CD4-positive, alpha-beta T cell (primary cell): ENCODE measurements around the gene KCTD7. TPM values are rescaled to one million over a fixed set of nuclear protein-coding genes. Genes with fewer than 3 reads are reported as not detected.
"Not testable (repeated sequence)": the region's sequence is repeated elsewhere in the genome, so short reads cannot be mapped to it uniquely, and the experiment has no call there.

ENCODE experiments used
- ATAC-seq: fragments of 200-7000 bp; cut with Tn5 transposase; one replicate; pipeline ENCODE4 v1.10.0; 2022; ENCODE audit warnings: mild to moderate bottlenecking; ENCODE audit not compliant: poor library complexity
- CTCF ChIA-PET: fragments of 350-600 bp; sonication (Branson Sonifier 250); formaldehyde crosslinking; loops from one replicate; lab custom pipeline; 2021; ENCODE audit warnings: antibody characterized with exemption, inconsistent platforms; lab: Charles Lee
- POLR2A ChIA-PET: fragments of 350-600 bp; sonication (Branson Sonifier 250); formaldehyde crosslinking; loops from one replicate; lab custom pipeline; 2021; ENCODE audit warnings: antibody characterized with exemption, inconsistent platforms; lab: Charles Lee
- DNase-seq, 14 experiments: peaks; one replicate each; pipeline ENCODE4 v3.0.0-alpha.2; 2013 to 2020; ENCODE audit warnings: mixed read lengths in 2 of 14
- H3K27ac ChIP-seq, 2 donors: one replicate each; pipeline versions ENCODE4 v1.5.1 to v1.7.0; 2013; ENCODE audit warnings: low read length in 2 of 2, low read depth in 1 of 2, mild to moderate bottlenecking in 1 of 2
- H3K27me3 ChIP-seq, 2 experiments: 1 replicate in 1 of 2; 2 replicates in 1 of 2; pipeline versions ENCODE4 v1.6.1 to v1.7.0; 2013; ENCODE audit warnings: low read length in 2 of 2, control low read depth in 1 of 2, mild to moderate bottlenecking in 1 of 2, moderate library complexity in 1 of 2; ENCODE audit not compliant: insufficient read depth in 2 of 2, control insufficient read depth in 1 of 2
- H3K36me3 ChIP-seq: one replicate; pipeline ENCODE4 v1.6.1; 2013; ENCODE audit warnings: low read length, control low read depth; ENCODE audit not compliant: insufficient read depth
- H3K4me1 ChIP-seq: one replicate; pipeline ENCODE4 v1.6.1; 2013; ENCODE audit warnings: low read length, control low read depth; ENCODE audit not compliant: insufficient read depth
- H3K4me3 ChIP-seq: one replicate; pipeline ENCODE4 v1.5.1; 2013; ENCODE audit warnings: mild to moderate bottlenecking, low read length, moderate library complexity
- H3K9me3 ChIP-seq, 2 experiments: 1 replicate in 1 of 2; 2 replicates in 1 of 2; pipeline versions ENCODE4 v1.6.1 to v1.7.0; 2013; ENCODE audit warnings: low read length in 2 of 2, mild to moderate bottlenecking in 2 of 2, control low read depth in 1 of 2, moderate library complexity in 1 of 2; ENCODE audit not compliant: control insufficient read depth in 1 of 2, insufficient read depth in 1 of 2
- H3K27ac Mint-ChIP-seq: one replicate; pipeline ENCODE4 v1.8.0; 2020; ENCODE audit warnings: mixed read lengths
- H3K27me3 Mint-ChIP-seq: one replicate; pipeline ENCODE4 v1.8.0; 2021; ENCODE audit warnings: mixed read lengths
- H3K36me3 Mint-ChIP-seq: one replicate; pipeline ENCODE4 v1.8.0; 2021; ENCODE audit warnings: low read depth, mixed read lengths
- H3K4me1 Mint-ChIP-seq: one replicate; pipeline ENCODE4 v1.8.0; 2021; ENCODE audit warnings: low read depth, mixed read lengths
- H3K4me3 Mint-ChIP-seq: one replicate; pipeline ENCODE4 v1.8.0; 2020; ENCODE audit warnings: mild to moderate bottlenecking, mixed read lengths
- H3K9me3 Mint-ChIP-seq: one replicate; pipeline ENCODE4 v1.8.0; 2020; ENCODE audit warnings: mixed read lengths
- intact Hi-C, 2 experiments: fragments of 100-400 bp; cut with DNase I in 1 of 2; cut with micrococcal nuclease in 1 of 2; formaldehyde crosslinking; loops; one replicate each; pipeline versions ENCODE4 v1.15.1 to v1.9.0; 2023 to 2025; cut with DNase I, micrococcal nuclease
- total RNA-seq, 174 experiments: library from RNA in 2 of 174; stranded (reverse) in 2 of 174; gene quantifications; one replicate each; pipeline ENCODE4 v1.2.3 and lab custom pipeline; 2021 to 2026
- TF ChIP-seq, protein P1 (sequence below): fragments of 200-600 bp; IDR thresholded peaks from one replicate; pipeline ENCODE4 v1.8.0; 2022; ENCODE audit warnings: antibody characterized with exemption, mild to moderate bottlenecking

Gene KCTD7
- total RNA-seq, 2 experiments from 2014 or later: 15.2 TPM

- H3K9me3 Mint-ChIP-seq, H3K9me3 ChIP-seq, H3K36me3 ChIP-seq, ATAC-seq, CTCF ChIA-PET, H3K27me3 ChIP-seq, H3K27me3 Mint-ChIP-seq: not testable (repeated sequence)
- Histone ChIP-seq H3K4me1 (peaks cover 43% of the 10 kb centered on the region), H3K27ac (peak overlapping the region; percentile 60 to 80), H3K4me3 (peak overlapping the region; percentile 97)
- intact Hi-C loops: loop anchor here in 1 of 2 experiments (1.0 to 5.0 kb wide), 4 partner anchors 63 to 251 kb away; no protein-coding TSS in a partner anchor
- POLR2A ChIA-PET: interaction anchor here (0.6 to 2.3 kb wide), 3 partner anchors 38 to 253 kb away, joined by 3 to 6 read pairs (median 4); partner anchors contain the start of gene KCTD7
- H3K36me3 Mint-ChIP-seq: peaks cover 23% of the 10 kb centered on the region
- peaks cover 53% of the 10 kb centered on the region for H3K4me1 Mint-ChIP-seq
- H3K4me3 Mint-ChIP-seq: peak overlapping the region; percentile 99
- H3K27ac Mint-ChIP-seq: peak overlapping the region; percentile 99
- DNase-seq: peak in 4 of 14 experiments; percentile 4 to 48 (median 20)
These were observed 37.5 kb upstream of the KCTD7 start for GRCh38 chr7:66591058-66591798.

GRCh38 chr7:66591799-66592596 lies 36.7 kb upstream of the KCTD7 start:
- ATAC-seq (peak; percentile 98), DNase-seq (peak; percentile 76 to 96 (median 88))
- Mint-ChIP-seq H3K36me3 (peaks cover 16% of the 10 kb centered on the region), H3K4me1 (peaks cover 47% of the 10 kb centered on the region), H3K27ac (peak overlapping the region; percentile 99), H3K4me3 (peak overlapping the region; percentile 99), H3K9me3 (no peaks in the 10 kb centered on the region), H3K27me3 (no peaks in the 10 kb centered on the region)
- CTCF ChIA-PET: interaction anchor here (0.9 to 1.2 kb wide), 2 partner anchors 36 to 149 kb away, joined by 3 read pairs; partner anchors contain the start of genes KCTD7 and RABGEF1
- Histone ChIP-seq H3K4me3 (peak overlapping the region; percentile 97), H3K9me3 (no peaks in the 10 kb centered on the region), H3K27me3 (no peaks in the 10 kb centered on the region), H3K36me3 (peaks cover 6% of the 10 kb centered on the region), H3K4me1 (peaks cover 43% of the 10 kb centered on the region), H3K27ac (peak overlapping the region; percentile 60 to 80)
- intact Hi-C loops: loop anchor here (1.0 to 5.0 kb wide), 7 partner anchors 36 to 250 kb away; partner anchors contain the start of gene KCTD7 (in 2 of the 2)
- POLR2A ChIA-PET: interaction anchor here (0.6 to 1.2 kb wide), 2 partner anchors 62 to 253 kb away, joined by 3 to 4 read pairs; no protein-coding TSS in a partner anchor
- TF ChIP-seq, protein P1, sequence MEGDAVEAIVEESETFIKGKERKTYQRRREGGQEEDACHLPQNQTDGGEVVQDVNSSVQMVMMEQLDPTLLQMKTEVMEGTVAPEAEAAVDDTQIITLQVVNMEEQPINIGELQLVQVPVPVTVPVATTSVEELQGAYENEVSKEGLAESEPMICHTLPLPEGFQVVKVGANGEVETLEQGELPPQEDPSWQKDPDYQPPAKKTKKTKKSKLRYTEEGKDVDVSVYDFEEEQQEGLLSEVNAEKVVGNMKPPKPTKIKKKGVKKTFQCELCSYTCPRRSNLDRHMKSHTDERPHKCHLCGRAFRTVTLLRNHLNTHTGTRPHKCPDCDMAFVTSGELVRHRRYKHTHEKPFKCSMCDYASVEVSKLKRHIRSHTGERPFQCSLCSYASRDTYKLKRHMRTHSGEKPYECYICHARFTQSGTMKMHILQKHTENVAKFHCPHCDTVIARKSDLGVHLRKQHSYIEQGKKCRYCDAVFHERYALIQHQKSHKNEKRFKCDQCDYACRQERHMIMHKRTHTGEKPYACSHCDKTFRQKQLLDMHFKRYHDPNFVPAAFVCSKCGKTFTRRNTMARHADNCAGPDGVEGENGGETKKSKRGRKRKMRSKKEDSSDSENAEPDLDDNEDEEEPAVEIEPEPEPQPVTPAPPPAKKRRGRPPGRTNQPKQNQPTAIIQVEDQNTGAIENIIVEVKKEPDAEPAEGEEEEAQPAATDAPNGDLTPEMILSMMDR: no peak

- H3K9me3 Mint-ChIP-seq, H3K27me3 Mint-ChIP-seq, DNase-seq, H3K9me3 ChIP-seq, H3K36me3 ChIP-seq, POLR2A ChIA-PET, H3K27me3 ChIP-seq: not testable (repeated sequence)
- Histone ChIP-seq H3K4me1 (peaks cover 40% of the 10 kb centered on the region), H3K27ac (peak overlapping the region; percentile 60 to 80), H3K4me3 (peak overlapping the region; percentile 97)
- ATAC-seq: peak; percentile 19
- CTCF ChIA-PET: interaction anchor here (0.9 to 1.2 kb wide), 2 partner anchors 36 to 148 kb away, joined by 3 read pairs; partner anchors contain the start of genes KCTD7 and RABGEF1
- intact Hi-C loops: loop anchor here (1.0 to 5.0 kb wide), 6 partner anchors 36 to 250 kb away; partner anchors contain the start of gene KCTD7 (in 2 of the 2)
- peaks cover 43% of the 10 kb centered on the region for H3K4me1 Mint-ChIP-seq
- H3K4me3 Mint-ChIP-seq: peak overlapping the region; percentile 99
- peak overlapping the region; percentile 99 for H3K27ac Mint-ChIP-seq
- peaks cover 12% of the 10 kb centered on the region for H3K36me3 Mint-ChIP-seq
These were observed 36.0 kb upstream of the KCTD7 start for GRCh38 chr7:66592597-66593146.

DNA sequence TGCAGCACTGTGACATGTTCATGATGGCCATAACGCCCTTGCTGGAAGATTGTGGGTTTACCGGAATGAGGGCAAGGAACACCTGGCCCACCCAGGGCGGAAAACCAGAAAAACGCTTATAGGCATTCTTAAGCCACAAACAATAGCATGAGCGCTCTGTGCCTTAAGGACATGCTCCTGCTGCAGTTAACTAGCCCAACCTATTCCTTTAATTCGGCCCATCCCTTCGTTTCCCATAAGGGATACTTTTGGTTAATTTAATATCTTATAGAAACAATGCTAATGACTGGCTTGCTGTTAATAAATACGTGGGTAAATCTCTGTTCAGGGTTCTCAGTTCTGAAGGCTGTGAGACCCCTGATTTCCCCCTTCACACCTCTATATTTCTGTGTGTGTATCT lies 34.6 kb upstream of the KCTD7 start:
- POLR2A ChIA-PET: interaction anchor here (0.8 kb wide), 1 partner anchor 34 kb away, joined by 3 read pairs; no protein-coding TSS in a partner anchor
- H3K27me3 Mint-ChIP-seq, ATAC-seq, H3K4me3 ChIP-seq, H3K9me3 ChIP-seq, H3K27me3 ChIP-seq, DNase-seq, CTCF ChIA-PET, H3K36me3 ChIP-seq, H3K27ac ChIP-seq, H3K9me3 Mint-ChIP-seq, H3K36me3 Mint-ChIP-seq: not testable (repeated sequence)
- Mint-ChIP-seq H3K4me1 (peaks cover 35% of the 10 kb centered on the region), H3K4me3 (peak overlapping the region; percentile 75), H3K27ac (peak overlapping the region; percentile 77)
- peaks cover 38% of the 10 kb centered on the region for H3K4me1 ChIP-seq
- intact Hi-C loops: loop anchor here in 1 of 2 experiments (5.0 kb wide), 3 partner anchors 102 to 248 kb away; no protein-coding TSS in a partner anchor
